ENCODE data around the gene WNK1. TPM values are rescaled to one million over a fixed set of nuclear protein-coding genes. Genes with fewer than 3 reads are reported as not detected.

The WNK1 gene
- total RNA-seq, 2 experiments from 2014 or later: 84.1 to 131 TPM

GRCh38 chr12:817941-818600, 65.7 kb downstream of the WNK1 start:
- Histone ChIP-seq H3K79me2 (ENCODE audit: insufficient read depth, low read depth, low read length) (peaks cover 69% of the 10 kb centered on the region; the same call in 1 of the 2 replicates), H3K4me3 (ENCODE audit: low read depth, low read length, poor library complexity, severe bottlenecking) (no peak overlapping the region), H3K4me2 (ENCODE audit: low read length) (no peak overlapping the region), H3K9me3 (ENCODE audit: low read length) (peaks cover 8% of the 10 kb centered on the region; the same call in 1 of the 2 replicates), H3K36me3 (ENCODE audit: insufficient read depth, low read length) (peaks cover 78% of the 10 kb centered on the region), H3K27ac (ENCODE audit: low read depth, low read length, poor library complexity, severe bottlenecking) (no peak overlapping the region), H2AFZ (ENCODE audit: low read length) (no peak overlapping the region), H3K9me2 (ENCODE audit: insufficient read depth, low read length) (no peaks in the 10 kb centered on the region), H4K20me1 (ENCODE audit: insufficient read depth, low read length) (no peaks in the 10 kb centered on the region), H3K4me1 (ENCODE audit: insufficient read depth, low read length, poor library complexity, severe bottlenecking) (peaks cover 19% of the 10 kb centered on the region)
- intact Hi-C loops (cut with micrococcal nuclease; ENCODE audit: unreplicated experiment): loop anchor here (2.0 to 5.0 kb wide), 3 partner anchors 79 to 274 kb away; partner anchors contain the start of gene RAD52
- BruUV-seq (replicated peaks): no TSS peak
- ChIA-PET CTCF (ENCODE audit: unreplicated experiment) (interaction anchor here (0.6 to 1.4 kb wide), 2 partner anchors 186 to 203 kb away, joined by 5 to 11 read pairs; no protein-coding TSS in a partner anchor), POLR2A (no interaction called here)
- TF ChIP-seq EZH2phosphoT487 (IDR thresholded peaks at IDR 0.05; ENCODE audit: borderline replicate concordance, low read depth, low read length) (no peak), CTCF (conservative IDR thresholded peaks at IDR 0.05; ENCODE audit: low read length) (no peak)
- peak; percentile 12 for DNase-seq (ENCODE audit: low spot score)

- H3K27ac ChIP-seq (ENCODE audit: low read depth, low read length, poor library complexity, severe bottlenecking): no peak overlapping the region
- H3K9me3 ChIP-seq (ENCODE audit: low read length): peaks cover 8% of the 10 kb centered on the region; the same call in 1 of the 2 replicates
- H3K79me2 ChIP-seq (ENCODE audit: insufficient read depth, low read depth, low read length): peaks cover 67% of the 10 kb centered on the region; the same call in 1 of the 2 replicates
- CTCF ChIA-PET (ENCODE audit: unreplicated experiment): interaction anchor here (1.4 kb wide), 1 partner anchor 204 kb away, joined by 5 read pairs; no protein-coding TSS in a partner anchor
- intact Hi-C loops (cut with micrococcal nuclease; ENCODE audit: unreplicated experiment): loop anchor here (5.0 kb wide), 2 partner anchors 79 to 274 kb away; no protein-coding TSS in a partner anchor
- H3K4me3 ChIP-seq (ENCODE audit: low read depth, low read length, poor library complexity, severe bottlenecking): no peak overlapping the region
- H3K9me2 ChIP-seq (ENCODE audit: insufficient read depth, low read length): no peaks in the 10 kb centered on the region
- TF ChIP-seq EZH2phosphoT487 (IDR thresholded peaks at IDR 0.05; ENCODE audit: borderline replicate concordance, low read depth, low read length): no peak
- no peak for TF ChIP-seq CTCF (conservative IDR thresholded peaks at IDR 0.05; ENCODE audit: low read length)
- BruUV-seq (replicated peaks): no TSS peak
- H3K4me2 ChIP-seq (ENCODE audit: low read length): no peak overlapping the region
- POLR2A ChIA-PET: no interaction called here
- DNase-seq (ENCODE audit: low spot score): no peak
- H4K20me1 ChIP-seq (ENCODE audit: insufficient read depth, low read length): no peaks in the 10 kb centered on the region
- no peak overlapping the region for H2AFZ ChIP-seq (ENCODE audit: low read length)
- H3K36me3 ChIP-seq (ENCODE audit: insufficient read depth, low read length): peaks cover 75% of the 10 kb centered on the region
- peaks cover 25% of the 10 kb centered on the region for H3K4me1 ChIP-seq (ENCODE audit: insufficient read depth, low read length, poor library complexity, severe bottlenecking)
Measured at GRCh38 chr12:818733-819132, 66.4 kb downstream of the WNK1 start.

- peaks cover 8% of the 10 kb centered on the region; the same call in 1 of the 2 replicates for H3K9me3 ChIP-seq (ENCODE audit: low read length)
- no peak for TF ChIP-seq EZH2phosphoT487 (IDR thresholded peaks at IDR 0.05; ENCODE audit: borderline replicate concordance, low read depth, low read length)
- no peak for TF ChIP-seq CTCF (conservative IDR thresholded peaks at IDR 0.05; ENCODE audit: low read length)
- H3K36me3 ChIP-seq (ENCODE audit: insufficient read depth, low read length): peaks cover 71% of the 10 kb centered on the region
- intact Hi-C loops (cut with micrococcal nuclease; ENCODE audit: unreplicated experiment): loop anchor here (10.0 kb wide), 1 partner anchor 764 kb away; no protein-coding TSS in a partner anchor
- H3K79me2 ChIP-seq (ENCODE audit: insufficient read depth, low read depth, low read length): peaks cover 75% of the 10 kb centered on the region
- H3K9me2 ChIP-seq (ENCODE audit: insufficient read depth, low read length): no peaks in the 10 kb centered on the region
- no peak overlapping the region for H3K4me2 ChIP-seq (ENCODE audit: low read length)
- no peak overlapping the region for H2AFZ ChIP-seq (ENCODE audit: low read length)
- ChIA-PET CTCF (ENCODE audit: unreplicated experiment) (no interaction called here), POLR2A (interaction anchor here (0.6 to 0.9 kb wide), 2 partner anchors 36 to 69 kb away, joined by 3 to 5 read pairs; no protein-coding TSS in a partner anchor)
- H3K4me1 ChIP-seq (ENCODE audit: insufficient read depth, low read length, poor library complexity, severe bottlenecking): peaks cover 33% of the 10 kb centered on the region
- no TSS peak for BruUV-seq (replicated peaks)
- H3K4me3 ChIP-seq (ENCODE audit: low read depth, low read length, poor library complexity, severe bottlenecking): no peak overlapping the region
- H3K27ac ChIP-seq (ENCODE audit: low read depth, low read length, poor library complexity, severe bottlenecking): no peak overlapping the region
- no peak for DNase-seq (ENCODE audit: low spot score)
- no peaks in the 10 kb centered on the region for H4K20me1 ChIP-seq (ENCODE audit: insufficient read depth, low read length)
Measured at GRCh38 chr12:820336-820735, 68.0 kb downstream of the WNK1 start.
